Stimulated activated CD4-positive, alpha-beta T cell treated with anti-CD3 and anti-CD28 coated beads, TNF-alpha, amount 100 ng/mL, for 4 hours (primary cell): ENCODE measurements around the gene ARFIP1.

Source experiments
- DNase-seq, 3 experiments: peaks; one replicate each; pipeline ENCODE4 v3.0.0-alpha.2; 2020; ENCODE audit warnings: low read depth in 3 of 3

ARFIP1 gene

DNA sequence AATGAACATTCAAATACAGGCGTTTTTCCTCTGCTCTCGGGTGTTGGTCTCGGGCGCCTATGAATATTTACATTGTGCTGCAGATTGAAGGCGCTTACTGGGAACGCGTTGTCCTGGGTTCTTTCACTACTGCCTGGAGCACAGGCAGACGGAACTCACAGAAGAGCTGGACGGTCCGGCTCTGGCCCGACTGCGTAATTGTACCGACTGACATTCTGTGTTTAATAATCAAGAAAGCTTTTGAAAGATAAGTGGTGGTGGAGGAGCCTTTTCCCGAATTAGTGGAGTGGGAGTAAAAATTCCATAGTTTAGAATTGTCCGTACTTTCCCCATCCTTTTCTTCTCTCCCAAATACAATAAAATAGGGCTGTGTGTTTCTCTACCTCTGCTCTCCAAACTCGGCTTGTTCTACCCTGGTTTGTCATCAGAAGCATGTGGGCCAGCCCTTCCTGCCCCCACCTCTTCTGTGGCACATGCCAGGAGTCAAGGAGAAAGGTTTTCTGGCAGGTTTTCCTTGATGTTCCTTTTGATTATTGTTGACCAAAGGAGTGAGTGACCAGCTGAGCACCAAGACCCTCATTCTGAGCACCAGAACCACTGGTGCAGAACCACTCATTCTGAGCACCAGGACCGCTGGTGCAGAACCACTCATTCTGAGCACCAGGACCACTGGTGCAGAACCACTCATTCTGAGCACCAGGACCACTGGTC is 158.6 kb downstream of the ARFIP1 start:
- DNase-seq, result no peak

- DNase-seq, result no peak
Measured at GRCh38 chr4:152939621-152940020, 159.9 kb downstream of the ARFIP1 start.

DNA sequence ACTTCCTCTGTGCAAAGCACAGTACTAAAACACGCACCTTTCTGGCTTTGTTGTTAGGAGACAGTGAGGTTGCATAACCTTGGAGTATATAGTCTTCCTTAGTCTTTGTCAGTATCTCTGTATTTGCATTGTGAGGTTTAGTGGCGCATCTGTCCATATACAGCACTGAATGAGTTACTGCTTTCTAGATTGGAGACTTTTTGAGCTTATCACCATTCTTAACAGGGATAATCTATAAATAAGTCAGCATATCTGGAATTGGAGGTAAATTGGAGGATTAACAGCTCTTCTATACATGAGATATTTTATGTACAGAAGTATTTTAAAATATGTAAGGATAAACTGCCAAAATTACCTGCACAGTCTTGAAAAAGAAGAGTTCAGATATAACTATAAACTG is 160.7 kb downstream of the ARFIP1 start:
- no peak for DNase-seq

- DNase-seq, result no peak
Measured at GRCh38 chr4:152941411-152941810, 161.7 kb downstream of the ARFIP1 start.

- no peak for DNase-seq
Measured at GRCh38 chr4:152942346-152942745, 162.6 kb downstream of the ARFIP1 start.

GRCh38 chr4:152943672-152944071 is 163.9 kb downstream of the ARFIP1 start:
- no peak for DNase-seq

GRCh38 chr4:152944666-152945320 is 165.0 kb downstream of the ARFIP1 start:
- DNase-seq, result no peak

DNA sequence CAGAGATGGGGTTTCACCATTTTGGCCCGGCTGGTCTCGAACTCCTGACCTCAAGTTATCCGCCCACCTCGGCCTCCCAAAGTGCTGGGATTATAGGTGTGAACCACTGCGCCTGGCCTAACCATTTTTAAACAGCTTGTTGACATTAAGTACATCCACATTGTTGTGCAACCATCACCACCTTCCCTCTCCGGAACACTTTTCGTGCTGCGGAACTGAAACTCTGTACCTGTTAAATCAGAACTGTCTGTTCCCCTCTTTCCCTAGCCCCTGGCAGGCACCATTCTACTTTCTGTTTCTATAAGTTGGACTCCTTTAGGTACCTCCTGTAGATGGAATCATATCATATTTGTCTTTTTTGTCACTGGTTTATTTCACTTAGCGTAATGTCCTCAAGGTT is 165.9 kb downstream of the ARFIP1 start:
- no peak for DNase-seq

DNA sequence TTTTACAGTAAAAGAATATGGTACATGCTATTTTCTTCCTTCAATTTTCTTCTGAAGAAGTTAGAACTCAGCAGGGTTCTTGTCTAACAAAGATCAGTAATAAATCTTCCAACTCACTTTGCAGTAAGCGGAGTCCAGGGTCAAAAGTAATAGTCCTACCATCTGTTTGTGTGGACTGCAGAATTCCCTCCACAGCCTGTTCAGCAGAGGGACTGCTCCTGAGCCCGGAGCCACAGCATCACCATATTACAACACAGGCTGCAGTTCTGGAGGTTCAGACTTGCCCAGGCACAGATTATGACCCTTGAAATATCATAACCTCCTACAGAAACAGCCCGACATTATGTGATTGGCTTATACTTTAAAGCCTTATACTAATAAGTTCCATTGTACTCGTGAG is 166.7 kb downstream of the ARFIP1 start:
- DNase-seq, result no peak

- no peak for DNase-seq
Measured at GRCh38 chr4:152947311-152947710, 167.6 kb downstream of the ARFIP1 start.

GRCh38 chr4:152949930-152950329 is 170.2 kb downstream of the ARFIP1 start:
- DNase-seq, result no peak

- no peak for DNase-seq
Measured at GRCh38 chr4:152950402-152951274, 170.9 kb downstream of the ARFIP1 start.

DNA sequence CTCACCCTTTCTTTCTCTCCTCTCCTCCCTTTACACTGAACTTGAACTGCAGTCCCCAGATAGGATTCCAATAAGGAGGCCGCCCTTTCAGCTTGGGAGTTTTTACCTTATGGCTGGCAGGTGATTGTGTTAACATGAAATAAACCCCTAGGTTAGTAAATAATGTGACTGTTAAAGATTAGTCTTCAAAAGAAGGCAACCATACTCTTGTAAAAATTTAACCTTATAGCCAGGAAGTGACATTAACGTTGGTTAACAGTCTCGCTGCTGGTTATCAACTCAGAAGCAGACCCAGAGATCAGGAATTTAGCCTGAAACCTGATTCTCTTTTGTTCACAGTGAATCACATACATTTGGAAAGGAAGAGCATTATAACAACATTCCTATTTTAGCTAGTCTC is 171.6 kb downstream of the ARFIP1 start:
- DNase-seq, result no peak

- DNase-seq, result no peak
Measured at GRCh38 chr4:152953514-152953913, 173.8 kb downstream of the ARFIP1 start.

GRCh38 chr4:152954741-152955140 is 175.0 kb downstream of the ARFIP1 start:
- no peak for DNase-seq

GRCh38 chr4:152956147-152956546 is 176.4 kb downstream of the ARFIP1 start:
- DNase-seq, result no peak

- DNase-seq, result no peak
Measured at GRCh38 chr4:152956650-152957436, 177.1 kb downstream of the ARFIP1 start.

GRCh38 chr4:152957437-152958171 is 177.8 kb downstream of the ARFIP1 start:
- DNase-seq, result no peak

DNA sequence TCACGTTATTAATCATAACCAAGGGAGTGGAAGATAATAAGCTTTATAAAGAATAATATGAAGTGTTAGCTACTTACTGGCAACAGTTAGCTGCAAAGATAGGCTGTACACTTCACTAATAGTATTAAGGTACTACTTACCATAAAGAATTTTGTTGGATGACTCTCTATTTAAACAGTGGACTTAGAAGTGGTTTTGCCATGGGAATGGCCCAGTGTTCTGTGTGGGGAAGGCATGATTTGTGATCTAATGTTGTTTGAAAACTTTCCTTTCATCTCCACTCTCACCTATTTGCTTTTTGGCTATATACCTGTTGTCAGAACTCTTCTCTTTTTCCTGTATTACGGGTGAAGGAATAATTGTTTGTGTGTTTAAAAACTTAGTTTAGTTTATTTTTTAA is 179.3 kb downstream of the ARFIP1 start:
- DNase-seq, result no peak

GRCh38 chr4:152960082-152960481 is 180.3 kb downstream of the ARFIP1 start:
- no peak for DNase-seq
